Stimulated activated CD8-positive, alpha-beta memory T cell treated with anti-CD3 and anti-CD28 coated beads, Interleukin-7, amount 100 ng/mL, for 24 hours (primary cell): Measurements from ENCODE around the gene PLD6.
"Not testable (repeated sequence)": the region's sequence is repeated elsewhere in the genome, so short reads cannot be mapped to it uniquely, and the experiment has no call there.

Experiments
- DNase-seq: peaks from one replicate; pipeline ENCODE4 v3.0.0-alpha.2; 2020; ENCODE audit warnings: low read depth

Gene PLD6

DNA sequence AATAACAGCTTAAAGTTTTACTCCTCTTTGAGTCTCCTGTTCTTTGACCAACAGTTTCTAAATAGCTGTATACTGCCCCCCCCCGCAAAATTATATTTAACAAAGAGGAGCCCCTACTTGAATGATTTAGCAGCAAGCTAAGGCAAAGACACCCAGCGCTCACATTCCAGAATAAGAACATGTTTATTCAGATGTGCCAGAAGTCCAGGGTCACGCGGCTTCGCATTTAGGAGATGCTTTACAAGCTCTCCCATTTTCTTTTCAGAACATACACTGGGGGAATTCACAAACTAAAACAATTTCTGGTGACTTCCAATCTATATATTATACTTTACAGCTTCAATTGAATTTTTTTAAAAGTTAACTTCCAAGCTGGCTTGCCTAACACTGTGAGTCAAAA, 5.3 kb downstream of the PLD6 start:
- no peak for DNase-seq

- DNase-seq = no peak
Measured at GRCh38 chr17:17200311-17200710, 5.8 kb downstream of the PLD6 start.

GRCh38 chr17:17198281-17198680, 7.9 kb downstream of the PLD6 start:
- DNase-seq = no peak

DNA sequence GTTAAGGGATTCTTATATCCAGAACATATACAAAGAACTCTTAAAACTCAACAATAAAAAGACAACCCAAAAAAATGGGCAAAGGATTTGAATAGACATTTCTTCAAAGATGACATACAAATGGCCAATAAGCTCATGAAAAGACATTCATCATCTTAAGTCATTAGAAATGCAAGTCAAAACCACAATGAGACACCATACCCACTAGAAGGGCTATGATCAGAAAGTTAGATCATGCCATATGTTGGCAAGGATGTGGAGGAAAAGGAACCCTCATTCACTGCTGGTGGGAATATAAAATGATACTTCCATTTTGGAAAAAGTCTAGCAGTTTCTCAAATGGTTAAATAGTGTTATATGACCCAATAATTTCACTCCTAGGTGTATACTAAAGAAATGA, 9.4 kb downstream of the PLD6 start:
- DNase-seq = no peak

DNA sequence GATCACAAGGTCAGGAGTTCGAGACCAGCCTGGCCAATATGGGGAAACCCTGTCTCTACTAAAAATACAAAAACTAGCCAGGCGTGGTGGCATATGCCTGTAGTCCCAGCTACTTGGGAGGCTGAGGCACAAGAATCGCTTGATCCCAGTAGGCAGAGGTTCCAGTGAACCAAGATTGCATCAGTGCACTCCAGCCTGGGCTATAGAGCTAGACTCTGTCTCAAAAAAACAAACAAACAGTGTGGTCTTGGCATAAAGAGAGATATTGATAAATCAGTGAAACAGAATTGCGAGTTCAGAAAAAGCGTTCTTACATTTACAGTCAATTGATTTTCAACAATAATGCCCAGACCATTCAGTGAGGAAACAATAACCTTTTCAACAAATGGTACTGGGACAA, 10.7 kb downstream of the PLD6 start:
- DNase-seq = not testable (repeated sequence)

- DNase-seq = no peak
Measured at GRCh38 chr17:17191961-17192381, 14.2 kb downstream of the PLD6 start.

DNA sequence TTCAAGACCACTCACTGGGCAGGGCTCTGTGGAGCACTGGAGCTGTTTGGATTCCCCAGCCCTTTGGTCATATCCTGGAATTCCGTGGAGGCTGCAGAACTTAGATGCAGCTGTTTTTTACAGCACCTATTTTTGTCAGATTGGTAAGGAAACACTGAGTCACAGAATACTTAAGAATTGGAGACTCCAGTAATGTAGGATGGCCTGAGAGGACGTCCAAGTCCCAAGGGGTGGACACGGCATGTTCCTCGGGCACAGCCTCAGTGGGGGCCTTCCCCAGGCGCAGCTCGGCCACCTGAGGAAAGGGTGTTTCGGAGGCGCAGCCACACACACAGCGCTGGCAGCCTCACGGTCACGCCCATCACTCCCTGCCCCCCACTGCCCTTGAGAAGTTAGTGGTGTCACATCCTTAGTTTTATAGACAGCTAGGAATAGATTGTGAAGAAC, 14.8 kb downstream of the PLD6 start:
- DNase-seq = no peak

- no peak for DNase-seq
Measured at GRCh38 chr17:17190188-17190587, 15.9 kb downstream of the PLD6 start.

- no peak for DNase-seq
Measured at GRCh38 chr17:17189559-17189958, 16.6 kb downstream of the PLD6 start.

- no peak for DNase-seq
Measured at GRCh38 chr17:17188586-17188985, 17.5 kb downstream of the PLD6 start.

- no peak for DNase-seq
Measured at GRCh38 chr17:17186551-17187505, 19.3 kb downstream of the PLD6 start.

DNA sequence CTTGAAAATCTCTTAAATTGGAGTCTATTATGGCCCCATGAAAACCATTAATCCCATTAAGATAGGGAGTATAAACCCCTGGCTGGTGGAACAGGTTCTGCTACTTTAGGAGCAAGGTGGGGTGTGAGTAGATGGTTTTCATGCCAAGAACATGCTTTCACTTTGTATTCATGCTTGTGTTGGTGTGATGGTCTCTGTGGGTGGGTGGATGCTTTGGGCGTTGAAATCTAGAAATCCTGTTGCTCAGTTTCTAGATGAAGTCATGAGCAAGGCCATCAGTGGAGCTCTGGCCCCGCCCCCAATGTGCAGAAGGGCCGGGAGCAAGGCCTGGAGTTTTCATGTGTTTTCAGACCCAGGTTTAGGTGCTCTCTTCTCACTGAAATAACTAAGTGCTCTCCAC, 20.1 kb downstream of the PLD6 start:
- peak; percentile 26 for DNase-seq

DNA sequence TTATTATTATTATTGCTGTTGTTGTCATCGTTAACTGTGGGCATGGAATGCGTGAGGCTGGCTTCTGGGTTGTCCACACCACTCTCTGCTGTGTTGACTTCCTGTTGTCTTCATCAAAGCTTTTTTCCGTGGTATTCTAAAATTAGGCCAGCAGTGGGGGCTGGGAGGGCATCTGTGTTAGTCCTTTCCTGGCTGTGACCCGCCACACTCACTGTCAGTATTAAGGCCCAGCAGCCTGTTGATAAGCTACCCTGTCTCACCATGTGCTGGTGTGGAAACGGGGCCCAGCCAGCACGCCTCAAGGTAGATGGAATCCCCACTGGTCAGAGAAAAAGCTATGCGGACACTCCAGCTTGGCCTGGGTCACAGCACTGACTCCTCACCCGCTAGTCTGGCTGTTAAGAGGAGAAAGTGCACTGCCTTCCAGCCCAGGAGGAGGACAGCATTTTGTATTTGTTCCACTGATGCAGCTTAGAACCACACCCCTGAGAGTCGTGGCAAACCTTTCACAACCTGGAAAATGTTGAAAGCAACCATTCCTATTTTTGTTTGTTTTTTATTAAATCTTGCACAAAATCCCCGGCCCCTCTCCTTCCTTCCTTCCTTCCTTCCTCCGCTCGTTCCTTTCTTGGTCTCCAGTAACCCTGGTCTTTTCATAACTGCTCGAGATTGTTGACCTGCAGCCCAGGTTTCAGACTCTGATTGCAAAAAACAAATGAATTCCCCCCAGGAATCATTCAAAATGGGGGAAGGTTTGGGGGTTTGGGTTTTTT, 21.0 kb downstream of the PLD6 start:
- not testable (repeated sequence) for DNase-seq

DNA sequence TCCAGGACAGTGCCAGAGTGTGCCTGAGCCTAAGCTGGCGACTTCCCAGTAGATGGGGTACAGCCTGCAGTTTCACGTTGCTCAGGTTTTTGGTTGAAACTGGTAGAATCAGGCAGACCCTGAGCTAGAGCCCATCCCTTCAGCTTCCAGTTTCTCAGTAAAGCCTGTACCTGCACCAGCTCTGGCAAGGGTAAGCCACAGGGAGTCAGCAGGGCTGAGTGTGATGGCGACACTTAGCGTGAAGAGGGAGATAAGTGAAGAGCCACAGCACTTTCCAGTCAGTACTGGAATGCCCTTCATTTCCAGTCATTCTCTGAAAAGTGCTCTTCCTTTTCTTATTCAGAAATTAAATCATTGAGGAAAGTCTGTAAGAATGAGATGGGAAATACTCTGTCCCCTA, 22.4 kb downstream of the PLD6 start:
- no peak for DNase-seq

GRCh38 chr17:17182598-17183136, 23.5 kb downstream of the PLD6 start:
- no peak for DNase-seq

DNA sequence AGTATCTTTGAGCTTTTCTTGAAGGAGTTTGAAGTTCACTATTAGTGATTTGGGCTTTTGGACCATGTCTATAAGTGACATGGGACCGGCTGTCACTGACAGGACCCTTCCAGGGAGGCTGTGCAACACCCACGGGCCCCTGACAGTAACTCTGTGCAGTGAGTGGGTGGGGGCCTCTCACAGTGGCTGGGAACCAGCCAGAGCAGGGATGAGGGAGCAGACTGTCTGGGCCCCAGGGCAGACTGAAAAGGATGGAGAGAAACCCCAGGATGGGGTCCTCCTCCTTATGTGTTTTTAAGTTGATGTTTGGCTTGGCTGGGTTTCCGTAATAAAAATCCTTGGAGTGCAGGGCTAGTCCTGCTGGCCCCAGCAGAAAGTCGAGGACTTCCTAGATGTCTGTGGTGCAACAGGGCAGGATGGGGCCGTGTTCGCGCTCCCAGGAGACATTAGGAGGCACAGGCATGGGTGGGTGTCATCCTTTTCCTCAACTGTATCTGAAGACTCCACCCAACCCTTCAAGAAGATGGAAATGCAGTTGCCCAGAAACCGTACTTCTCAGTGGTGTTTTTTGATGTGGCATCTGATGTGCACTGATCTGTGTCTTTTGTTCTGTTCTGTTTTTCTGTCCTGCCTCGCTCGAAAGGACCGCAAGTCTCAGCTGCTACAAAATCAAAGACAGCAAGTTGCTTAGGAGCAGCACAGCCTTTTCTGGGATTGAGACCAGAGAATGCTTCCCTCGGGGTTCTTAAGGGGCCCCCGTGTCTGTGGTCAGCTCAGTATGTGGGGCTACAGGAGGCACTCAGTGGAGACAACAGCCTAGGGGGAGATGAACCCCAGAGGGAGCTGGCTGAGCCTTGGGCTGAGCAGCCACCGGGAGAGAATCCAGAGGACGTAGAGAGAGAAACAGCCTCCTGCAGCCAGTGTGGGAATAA, 24.2 kb downstream of the PLD6 start:
- DNase-seq = no peak

DNA sequence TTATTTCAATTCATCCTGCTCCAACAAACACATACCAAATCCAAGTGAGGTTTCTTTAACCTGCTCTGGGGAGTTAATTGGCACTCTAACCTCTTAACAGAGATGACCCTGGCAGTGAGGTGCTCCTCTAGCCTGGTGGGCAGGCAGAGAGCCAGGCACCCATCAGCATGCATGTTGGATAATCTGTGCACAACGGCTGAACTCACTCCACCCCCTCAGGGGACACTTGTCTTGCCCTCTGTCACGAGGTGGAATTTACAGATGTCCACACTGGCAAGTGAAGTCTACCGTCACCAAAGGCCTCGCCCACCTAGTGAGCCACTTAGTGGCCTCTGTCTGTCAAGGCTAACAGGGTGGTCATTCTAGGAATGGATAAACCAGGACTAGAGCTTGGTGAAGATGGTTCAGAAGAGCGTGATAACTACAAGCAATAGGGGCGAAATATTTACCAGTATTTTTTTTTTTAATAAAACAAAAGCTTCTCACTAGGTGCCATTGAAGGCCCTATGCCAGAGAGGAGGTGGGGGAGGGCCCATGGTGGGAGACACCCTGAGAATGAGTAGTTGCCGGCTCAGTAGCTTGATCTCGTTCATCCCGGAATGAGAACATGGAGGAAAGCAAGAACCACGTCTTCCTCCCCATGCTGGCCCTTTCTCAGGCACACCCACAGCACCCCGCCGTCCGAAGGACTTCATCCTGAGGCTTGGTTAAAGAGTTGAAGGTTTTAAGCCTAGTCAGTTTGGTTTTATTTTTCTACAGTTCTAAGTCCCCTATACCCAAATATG, 25.2 kb downstream of the PLD6 start:
- DNase-seq = no peak

- DNase-seq = no peak
Measured at GRCh38 chr17:17180141-17180603, 26.0 kb downstream of the PLD6 start.

DNA sequence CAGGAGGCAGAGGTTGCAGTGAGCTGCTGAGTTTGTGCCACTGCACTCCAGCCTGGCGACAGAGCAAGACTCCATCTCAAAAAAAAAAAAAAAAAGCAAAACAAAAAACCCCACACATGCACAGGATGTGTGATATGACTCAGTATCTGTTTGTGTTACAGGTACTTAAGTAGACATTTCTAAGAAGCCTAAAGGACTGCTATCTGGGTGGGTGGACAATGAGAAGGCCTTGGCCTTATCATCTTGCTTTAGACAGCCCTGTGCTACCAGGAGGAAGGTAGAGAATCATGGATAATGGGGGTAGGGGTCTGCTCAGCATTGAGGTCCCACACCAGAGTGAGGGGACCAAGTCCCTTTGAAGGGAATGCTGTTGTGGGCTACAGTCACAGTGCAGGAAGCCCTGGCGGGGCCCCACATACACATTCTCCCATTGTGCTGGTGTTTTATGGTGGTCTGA, 26.7 kb downstream of the PLD6 start:
- no peak for DNase-seq

DNA sequence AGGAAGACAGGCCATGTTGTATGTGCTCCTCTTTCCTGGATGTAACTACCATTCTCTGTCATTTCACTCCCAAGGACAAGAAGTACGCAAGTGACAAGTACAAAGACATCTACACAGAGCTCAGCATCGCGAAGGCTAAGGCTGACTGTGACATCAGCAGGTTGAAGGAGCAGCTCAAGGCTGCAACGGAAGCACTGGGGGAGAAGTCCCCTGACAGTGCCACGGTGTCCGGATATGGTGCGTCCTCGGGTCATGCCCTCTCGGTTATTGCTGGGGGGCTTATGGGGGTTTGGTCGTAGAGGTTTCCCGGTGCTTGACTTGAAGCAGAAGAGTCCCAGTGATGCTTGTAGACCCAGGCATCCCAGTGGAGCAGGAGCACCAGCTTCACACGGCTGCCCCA, 29.0 kb downstream of the PLD6 start:
- DNase-seq = no peak

DNA sequence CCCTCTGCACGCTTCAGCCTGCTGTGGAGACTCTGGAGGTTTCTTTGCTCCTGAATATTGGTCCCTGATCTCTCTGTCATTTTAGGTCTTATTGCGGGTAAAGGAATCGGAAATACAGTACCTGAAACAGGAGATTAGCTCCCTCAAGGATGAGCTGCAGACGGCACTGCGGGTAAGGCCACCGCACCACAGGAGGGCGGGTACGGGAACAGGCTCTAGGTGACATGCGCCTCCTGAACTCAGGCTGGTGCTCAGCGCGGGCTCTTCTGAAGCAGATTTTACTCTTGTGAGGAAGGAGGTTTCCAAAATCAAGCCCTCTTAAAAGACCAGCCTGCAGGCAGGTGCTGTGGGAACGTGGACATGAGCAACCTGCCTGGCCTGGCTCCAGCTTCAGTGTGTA, 29.8 kb downstream of the PLD6 start:
- no peak for DNase-seq
